GM21737 (cell line): ENCODE results near the gene ABCC12.

Experiments
- ATAC-seq: cut with Tn5 transposase; IDR thresholded peaks from one replicate; pipeline ENCODE4 v1.9.1; 2021; ENCODE audit warnings: mild to moderate bottlenecking, moderate library complexity; ENCODE audit not compliant: unreplicated experiment

ABCC12 gene

GRCh38 chr16:48133455-48134211, 22.2 kb downstream of the ABCC12 start:
- no peak for ATAC-seq

- no peak for ATAC-seq
Measured at GRCh38 chr16:48132696-48133095, 23.1 kb downstream of the ABCC12 start.

- ATAC-seq: no peak
Measured at GRCh38 chr16:48131201-48131935, 24.4 kb downstream of the ABCC12 start.

GRCh38 chr16:48129926-48130325, 25.9 kb downstream of the ABCC12 start:
- ATAC-seq: no peak

GRCh38 chr16:48128769-48129168, 27.0 kb downstream of the ABCC12 start:
- ATAC-seq: no peak

GRCh38 chr16:48126801-48127644, 28.8 kb downstream of the ABCC12 start:
- ATAC-seq: no peak

GRCh38 chr16:48125888-48126287, 29.9 kb downstream of the ABCC12 start:
- ATAC-seq: no peak

GRCh38 chr16:48124266-48124665, 31.5 kb downstream of the ABCC12 start:
- no peak for ATAC-seq

- ATAC-seq: no peak
Measured at GRCh38 chr16:48123104-48123788, 32.5 kb downstream of the ABCC12 start.

- ATAC-seq: no peak
Measured at GRCh38 chr16:48121276-48121675, 34.5 kb downstream of the ABCC12 start.

- no peak for ATAC-seq
Measured at GRCh38 chr16:48118841-48119240, 37.0 kb downstream of the ABCC12 start.

- peak; percentile 68 for ATAC-seq
Measured at GRCh38 chr16:48117217-48118105, 38.3 kb downstream of the ABCC12 start.

- no peak for ATAC-seq
Measured at GRCh38 chr16:48115299-48115698, 40.5 kb downstream of the ABCC12 start.

GRCh38 chr16:48114410-48114809, 41.4 kb downstream of the ABCC12 start:
- no peak for ATAC-seq

GRCh38 chr16:48113471-48113870, 42.3 kb downstream of the ABCC12 start:
- no peak for ATAC-seq

GRCh38 chr16:48113001-48113400, 42.8 kb downstream of the ABCC12 start:
- no peak for ATAC-seq

- no peak for ATAC-seq
Measured at GRCh38 chr16:48112600-48112999, 43.2 kb downstream of the ABCC12 start.

GRCh38 chr16:48110982-48111381, 44.8 kb downstream of the ABCC12 start:
- no peak for ATAC-seq

- ATAC-seq: no peak
Measured at GRCh38 chr16:48110000-48110399, 45.8 kb downstream of the ABCC12 start.

- no peak for ATAC-seq
Measured at GRCh38 chr16:48109475-48109874, 46.3 kb downstream of the ABCC12 start.
